Measurements from ENCODE around the gene CFAP97D1.

Gene CFAP97D1

GRCh38 chr17:43780135-43780534 lies at the start of gene CFAP97D1:
CFAP97D1 (plus strand) TSS chr17:43780435; CDS start chr17:43780463, 28 bp downstream.
- DNase-seq, result no peak

- DNase-seq, result no peak
Measured at GRCh38 chr17:43732958-43733357, 47.3 kb upstream of the CFAP97D1 start.

DNA sequence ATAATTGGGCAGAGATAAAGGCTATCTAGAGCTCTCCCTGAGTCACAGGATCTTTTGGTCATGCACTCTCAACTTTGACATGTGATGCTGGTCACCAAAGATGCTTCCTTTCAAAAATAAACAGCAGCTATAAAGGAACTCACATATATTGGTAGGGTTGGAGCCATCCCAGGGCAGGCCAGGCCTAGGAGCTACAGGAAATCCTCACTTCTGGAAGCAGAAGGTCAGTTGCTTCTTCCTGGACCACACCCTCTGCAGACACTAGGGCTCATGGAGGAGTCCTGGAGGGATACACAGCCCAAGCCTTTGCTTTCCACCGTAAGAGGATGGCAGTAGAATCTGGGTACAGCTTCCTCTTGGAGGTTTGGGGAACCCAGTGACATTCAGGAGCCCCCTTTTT lies 46.3 kb upstream of the CFAP97D1 start:
- no peak for DNase-seq

DNA sequence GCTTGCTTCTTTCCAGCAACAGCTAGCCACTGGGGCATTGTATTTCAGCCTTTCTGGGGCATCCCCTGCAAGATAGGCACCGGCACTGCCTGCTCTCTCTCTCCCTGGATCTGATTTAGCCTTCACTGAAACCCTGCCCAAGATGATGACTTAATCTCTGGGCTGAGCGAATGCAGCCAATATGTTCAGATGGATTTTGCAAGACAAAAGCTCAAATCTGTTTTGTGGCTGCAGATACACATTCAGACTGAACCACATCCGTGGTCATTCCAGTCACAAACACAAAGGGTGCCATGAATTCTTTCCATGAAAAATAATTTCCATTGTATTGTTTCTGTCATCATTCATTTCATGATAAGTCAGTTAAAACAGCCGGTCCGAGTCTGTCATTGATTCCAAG lies 45.9 kb upstream of the CFAP97D1 start:
- DNase-seq, result no peak

GRCh38 chr17:43736389-43736788 lies 43.8 kb upstream of the CFAP97D1 start:
- DNase-seq, result no peak

- no peak for DNase-seq
Measured at GRCh38 chr17:43737722-43738121, 42.5 kb upstream of the CFAP97D1 start.

- no peak for DNase-seq
Measured at GRCh38 chr17:43740541-43740940, 39.7 kb upstream of the CFAP97D1 start.

GRCh38 chr17:43741636-43742035 lies 38.6 kb upstream of the CFAP97D1 start:
- no peak for DNase-seq

GRCh38 chr17:43745541-43745940 lies 34.7 kb upstream of the CFAP97D1 start:
- DNase-seq, result no peak

DNA sequence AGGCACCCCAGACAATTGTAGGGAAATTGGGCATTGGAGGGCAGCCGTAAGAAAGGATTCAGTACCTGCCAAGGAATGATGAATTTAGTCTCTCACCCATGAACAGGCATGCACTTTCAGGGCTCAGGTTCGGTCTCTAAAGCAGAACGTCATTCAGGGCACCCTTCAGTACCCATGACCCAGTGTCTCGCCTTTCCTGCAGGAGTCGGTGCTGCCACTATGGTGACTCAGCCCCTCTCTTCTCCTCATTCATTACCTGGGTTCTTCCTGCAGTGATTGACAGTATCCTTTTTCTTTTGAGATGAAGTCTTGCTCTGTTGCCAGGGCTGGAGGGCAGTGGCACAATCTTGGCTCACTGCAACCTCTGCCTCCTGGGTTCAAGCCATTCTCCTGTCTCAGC lies 30.1 kb upstream of the CFAP97D1 start:
- no peak for DNase-seq

DNA sequence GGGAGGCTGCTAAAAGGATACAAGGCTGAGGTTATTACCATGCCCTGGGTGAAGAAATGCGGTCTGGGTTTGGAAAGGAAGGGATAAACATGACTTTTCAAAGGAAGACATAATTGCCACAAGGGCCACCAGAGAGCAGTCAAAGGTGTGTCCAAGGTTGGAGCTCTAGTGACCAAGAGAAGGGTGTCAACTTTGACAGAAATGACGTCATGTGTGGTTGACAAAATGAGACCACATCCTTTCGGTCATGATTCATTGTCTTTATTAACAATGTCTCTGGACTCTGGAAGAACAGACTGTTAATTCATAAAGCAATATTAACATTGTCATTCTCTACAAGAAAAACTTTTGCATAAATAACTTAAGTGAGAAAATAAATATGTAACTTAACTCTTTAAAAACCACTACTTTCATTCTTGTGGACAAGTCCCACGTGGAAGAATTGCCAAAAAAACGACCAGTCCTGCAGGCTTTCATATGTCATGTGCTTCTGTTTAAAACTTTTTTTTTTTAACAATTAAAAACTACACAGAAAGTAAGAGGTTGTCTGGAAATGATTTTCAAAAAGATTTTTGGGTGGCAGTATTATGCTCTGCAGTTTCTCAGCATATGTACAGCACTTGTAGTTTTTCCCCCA lies 26.6 kb upstream of the CFAP97D1 start:
- no peak for DNase-seq

GRCh38 chr17:43754947-43755346 lies 25.3 kb upstream of the CFAP97D1 start:
- no peak for DNase-seq

GRCh38 chr17:43755389-43755875 lies 24.8 kb upstream of the CFAP97D1 start:
- no peak for DNase-seq

DNA sequence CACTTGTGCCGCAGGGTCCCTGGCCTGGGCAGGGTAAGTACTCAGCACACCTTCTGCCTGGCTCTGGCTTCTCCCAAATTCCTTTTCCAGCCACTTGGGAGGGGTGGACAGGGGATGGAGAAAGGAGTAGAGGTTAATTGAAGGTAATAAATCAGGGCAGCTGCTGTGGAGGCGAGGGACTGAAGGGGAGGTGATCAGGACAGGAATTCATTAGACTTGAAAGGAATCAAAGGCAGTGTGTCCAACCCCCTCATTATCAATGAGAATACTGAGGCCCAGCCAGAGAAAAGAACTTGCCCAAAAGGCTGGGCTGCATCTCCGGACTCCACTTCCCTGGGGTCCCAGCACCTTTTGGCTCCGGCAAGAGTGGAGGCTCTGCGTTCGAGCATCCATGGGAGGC lies 24.0 kb upstream of the CFAP97D1 start:
- DNase-seq, result no peak

DNA sequence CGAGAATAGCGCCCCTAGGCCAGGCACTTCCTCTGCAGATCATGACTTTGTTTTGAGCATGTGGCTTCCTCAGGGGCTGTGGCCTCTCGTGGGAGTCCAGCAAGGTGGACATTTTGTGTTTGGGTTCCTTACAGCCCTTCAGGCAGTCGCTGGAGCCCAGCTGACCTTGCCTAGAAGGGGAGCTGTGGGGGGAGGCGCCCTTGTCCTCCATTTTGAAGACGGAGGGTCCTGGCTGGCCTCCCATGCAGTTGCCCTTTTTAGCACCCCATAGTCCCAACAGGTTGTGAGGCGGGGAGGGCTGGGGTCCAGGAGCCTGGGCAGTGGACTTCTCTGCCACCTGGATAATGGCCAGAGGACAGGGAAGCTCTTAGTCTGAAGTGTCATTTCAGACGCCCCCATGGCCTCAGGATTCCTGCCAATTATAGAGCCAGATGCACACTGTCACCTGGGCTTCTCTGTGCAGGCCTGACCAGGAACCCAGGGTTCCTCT lies 23.0 kb upstream of the CFAP97D1 start:
- DNase-seq, result no peak

DNA sequence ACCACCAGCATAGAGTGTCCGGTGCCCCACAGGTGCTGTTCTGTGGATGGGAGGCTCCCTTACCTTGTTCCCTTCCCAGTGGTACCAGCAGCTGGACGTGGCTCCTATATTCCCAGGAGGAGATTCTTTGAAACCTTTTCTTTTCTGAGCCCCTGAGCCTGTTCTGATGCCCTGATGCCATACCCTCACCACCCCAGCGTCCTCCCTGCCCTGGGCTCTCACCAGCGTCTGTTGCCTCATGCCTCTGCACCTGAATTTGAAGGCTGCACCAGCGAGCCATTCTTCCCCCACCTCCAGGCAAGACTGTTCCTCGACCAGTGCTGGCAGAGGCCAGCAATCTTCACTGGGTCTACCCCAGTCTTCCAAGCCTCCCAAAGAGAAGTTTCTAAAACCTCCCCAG lies 22.1 kb upstream of the CFAP97D1 start:
- DNase-seq, result no peak

DNA sequence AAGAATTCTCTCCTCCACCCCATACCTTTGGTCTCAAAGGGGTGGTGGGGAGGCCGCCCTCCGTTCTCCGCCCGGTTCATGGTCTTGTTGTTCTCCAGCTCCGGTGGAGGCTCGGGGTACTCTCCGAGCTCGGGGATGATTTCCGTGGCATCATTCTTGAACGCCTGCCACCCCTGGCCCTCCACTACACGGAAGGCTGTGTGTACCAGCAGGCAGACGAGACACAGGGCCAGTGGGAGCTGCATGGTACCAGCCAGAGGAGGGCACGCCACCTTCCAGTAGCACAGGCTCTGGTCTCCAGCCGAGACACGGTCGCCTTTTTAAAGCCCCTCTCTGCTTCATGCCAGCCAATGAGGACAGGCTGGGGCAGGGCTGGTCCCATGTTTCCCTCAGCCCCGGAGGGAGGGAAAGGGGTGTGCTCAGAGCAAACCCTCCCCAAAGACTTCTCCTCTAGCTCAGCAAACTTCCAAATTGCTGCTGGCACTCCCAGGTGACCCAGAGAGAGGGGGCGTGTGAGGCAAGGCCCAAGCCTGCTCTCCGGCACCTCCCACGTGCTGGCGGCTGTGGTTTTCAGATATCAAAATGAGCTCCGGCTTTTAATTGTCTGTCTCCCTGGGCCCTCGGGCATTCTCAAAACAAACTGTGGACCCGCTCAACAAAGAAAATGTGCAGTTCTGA lies 21.6 kb upstream of the CFAP97D1 start, which contains the start of gene SOST:
Gene SOST, minus strand, starts transcription at position 295 of the 678 bp plus-strand sequence. Its CDS starts 50 bp downstream, at position 245.
- DNase-seq, result no peak

- no peak for DNase-seq
Measured at GRCh38 chr17:43759836-43760235, 20.4 kb upstream of the CFAP97D1 start.

DNA sequence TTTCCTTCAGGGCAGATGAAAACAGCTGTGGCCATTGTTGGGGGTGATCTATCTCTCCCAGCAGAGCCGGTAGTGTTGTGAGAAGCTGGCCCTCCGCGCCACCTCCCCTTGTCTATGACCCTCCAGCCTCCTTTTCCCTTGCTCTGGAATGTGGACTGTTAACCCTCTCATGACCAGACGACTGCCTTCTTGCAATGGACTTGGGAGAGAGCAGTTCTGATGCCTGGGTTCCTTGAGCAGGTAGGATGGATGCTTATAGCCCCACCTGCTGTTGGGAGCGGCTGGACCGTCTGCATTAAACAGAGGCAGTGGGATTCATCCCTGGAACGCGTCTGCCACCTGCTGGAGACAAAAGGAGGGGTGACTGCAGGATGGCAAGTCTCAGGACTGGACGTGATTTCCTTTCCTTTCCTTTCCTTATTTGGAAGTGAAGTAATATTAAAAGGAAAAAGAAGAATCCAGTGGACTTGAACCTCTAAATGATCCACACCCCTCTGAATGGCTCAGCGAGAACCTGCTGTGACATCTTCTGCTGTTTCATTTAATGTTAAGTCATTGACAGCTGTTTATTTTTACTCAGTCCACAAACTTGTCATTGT lies 19.9 kb upstream of the CFAP97D1 start:
- peak; percentile 52 for DNase-seq

GRCh38 chr17:43766413-43767052 lies 13.7 kb upstream of the CFAP97D1 start:
- no peak for DNase-seq

DNA sequence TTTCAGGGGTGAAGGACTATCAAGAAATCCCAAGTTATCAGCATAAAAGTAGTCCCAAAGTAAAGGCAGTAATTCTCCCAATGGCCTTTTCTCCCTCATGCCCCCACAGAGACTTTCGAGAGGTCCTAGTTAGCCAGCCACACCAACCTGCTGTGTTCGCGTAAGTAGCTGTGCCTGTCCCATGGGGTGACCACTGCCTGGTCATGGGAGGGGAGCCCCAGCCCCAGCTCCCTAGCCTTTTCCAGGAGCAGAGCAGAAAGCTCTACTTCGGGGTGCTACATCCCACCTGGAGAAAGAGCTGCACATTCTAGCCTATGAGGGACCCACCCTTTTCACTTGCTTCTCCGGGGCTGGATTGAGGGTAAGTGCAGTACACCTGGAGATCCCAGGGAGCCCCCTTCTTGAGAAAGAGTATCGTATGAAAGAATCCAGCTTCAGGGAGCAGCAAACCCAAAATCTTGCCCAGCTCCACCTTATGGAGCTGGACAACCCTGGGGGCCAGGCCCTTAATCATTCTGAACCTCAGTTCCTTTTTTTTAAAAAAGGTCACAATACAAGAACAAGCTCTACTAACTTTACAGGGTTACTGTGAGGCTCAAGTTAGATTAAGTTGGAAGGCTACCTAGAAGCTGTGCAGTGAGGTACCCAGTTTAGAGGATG lies 13.1 kb upstream of the CFAP97D1 start:
- no peak for DNase-seq

DNA sequence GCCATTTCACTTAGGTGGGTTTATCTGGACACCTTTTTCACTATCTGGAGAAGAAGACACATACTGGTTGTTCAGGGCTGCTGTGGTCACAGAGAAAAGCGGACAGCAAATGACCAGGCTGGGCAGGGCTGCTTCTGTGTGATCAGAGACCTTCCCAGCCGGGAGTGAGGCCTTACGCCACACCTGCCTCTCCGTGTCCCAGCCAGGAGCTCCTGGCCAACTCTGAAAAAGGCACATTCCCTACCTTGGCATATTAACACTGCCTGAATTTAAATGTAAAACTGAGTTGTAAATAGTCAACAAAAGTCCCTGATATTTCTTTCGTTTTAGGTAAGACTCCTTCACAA lies 12.5 kb upstream of the CFAP97D1 start:
- no peak for DNase-seq

DNA sequence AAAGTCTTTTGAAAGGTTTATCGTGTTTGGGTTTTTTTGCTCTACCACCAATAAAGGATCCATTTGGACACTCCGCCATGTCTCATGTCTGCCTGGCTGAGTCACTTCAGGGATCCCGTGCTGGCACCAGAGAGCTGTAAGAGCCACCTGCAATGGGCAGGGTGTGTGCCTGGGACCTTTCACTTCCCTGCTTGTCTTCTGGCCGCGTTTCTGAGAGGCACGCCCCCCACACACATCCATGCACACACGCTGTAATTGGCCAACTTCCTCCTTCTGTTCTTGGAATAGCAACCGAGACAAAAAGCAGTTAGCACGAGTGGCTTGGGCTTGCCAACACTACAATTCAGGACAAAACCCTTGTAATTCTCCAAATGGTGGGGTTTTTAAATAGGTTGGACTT lies 11.9 kb upstream of the CFAP97D1 start:
- no peak for DNase-seq
